Measurements from ENCODE around the gene DHRS11.

- TF ChIP-seq CTCF (IDR thresholded peaks at IDR 0.05; ENCODE audit: control extremely low read depth in 1 of 3, insufficient read depth in 1 of 3, low read depth in 1 of 3, low read length in 3 of 3) (no peak), SIX5 (IDR thresholded peaks at IDR 0.05; ENCODE audit: low read depth, low read length) (no peak), MAFK (IDR thresholded peaks at IDR 0.05; ENCODE audit: low read depth, low read length) (no peak), EZH2 (IDR thresholded peaks at IDR 0.05; ENCODE audit: low read depth, low read length, severe bottlenecking) (no peak), SAP30 (IDR thresholded peaks at IDR 0.05; ENCODE audit: insufficient read depth, insufficient replicate concordance, low read length) (no peak), EP300 (IDR thresholded peaks at IDR 0.05; ENCODE audit: borderline replicate concordance in 1 of 2, low read depth in 2 of 2, low read length in 2 of 2) (no peak), POLR2A (IDR thresholded peaks at IDR 0.05; ENCODE audit: control extremely low read depth in 1 of 2, low read depth in 2 of 2, low read length in 2 of 2) (no peak), CREB1 (IDR thresholded peaks at IDR 0.05) (no peak), KDM1A (IDR thresholded peaks at IDR 0.05; ENCODE audit: borderline replicate concordance, low read length) (no peak), RFX5 (IDR thresholded peaks at IDR 0.05; ENCODE audit: borderline replicate concordance, low read depth, low read length) (no peak), POLR2AphosphoS5 (IDR thresholded peaks at IDR 0.05; ENCODE audit: low read depth, low read length) (no peak), USF2 (IDR thresholded peaks at IDR 0.05; ENCODE audit: low read length) (no peak), YY1 (IDR thresholded peaks at IDR 0.05; ENCODE audit: low read depth, low read length) (no peak), SIRT6 (IDR thresholded peaks at IDR 0.05; ENCODE audit: low read length) (no peak)
These were observed 23.3 kb downstream of the DHRS11 start for GRCh38 chr17:36614933-36615332.
